Kidney (tissue), 14 donors: Measurements from ENCODE around the gene LGALS7. TPM values are rescaled to one million over a fixed set of nuclear protein-coding genes. Genes with fewer than 3 reads are reported as not detected.
"Not testable (repeated sequence)": the region's sequence is repeated elsewhere in the genome, so short reads cannot be mapped to it uniquely, and the experiment has no call there.

Experiments
- DNase-seq, 5 donors: peaks; one replicate each; pipeline ENCODE4 v3.0.0-alpha.2; 2013 to 2020
- FAIRE-seq: peaks from 2 replicates; lab custom pipeline; 2012; peaks lifted over from hg19 to GRCh38; lab: Jason Lieb, UNC
- H3K27ac ChIP-seq, 2 donors: one replicate each; pipeline ENCODE4 v1.7.0; 2013; ENCODE audit warnings: low read depth in 2 of 2, low read length in 2 of 2, inconsistent platforms in 1 of 2
- H3K27me3 ChIP-seq: one replicate; pipeline ENCODE4 v1.7.1; 2013; ENCODE audit warnings: low read length, inconsistent platforms; ENCODE audit not compliant: control insufficient read depth, insufficient read depth
- H3K36me3 ChIP-seq, 3 donors: one replicate each; pipeline versions ENCODE4 v1.7.0 to v1.7.1; 2013; ENCODE audit warnings: low read length in 3 of 3, control low read depth in 1 of 3, inconsistent platforms in 1 of 3; ENCODE audit not compliant: insufficient read depth in 3 of 3, control insufficient read depth in 2 of 3
- H3K4me1 ChIP-seq, 3 donors: one replicate each; pipeline versions ENCODE4 v1.7.0 to v1.7.1; 2013; ENCODE audit warnings: low read length in 3 of 3, inconsistent platforms in 1 of 3, low read depth in 1 of 3; ENCODE audit not compliant: control insufficient read depth in 2 of 3, insufficient read depth in 2 of 3
- H3K4me3 ChIP-seq, 3 donors: one replicate each; pipeline versions ENCODE4 v1.7.0 to v1.8.1; 2013; ENCODE audit warnings: low read length in 3 of 3, control low read depth in 1 of 3, inconsistent platforms in 1 of 3
- H3K9ac ChIP-seq, 3 donors: one replicate each; pipeline versions ENCODE4 v1.7.0 to v1.7.1; 2013; ENCODE audit warnings: low read length in 3 of 3, control low read depth in 1 of 3, inconsistent platforms in 1 of 3
- H3K9me3 ChIP-seq, 3 donors: one replicate each; pipeline versions ENCODE4 v1.7.0 to v1.7.1; 2013; ENCODE audit warnings: low read length in 3 of 3, control low read depth in 1 of 3, inconsistent platforms in 1 of 3; ENCODE audit not compliant: control insufficient read depth in 2 of 3, insufficient read depth in 1 of 3
- CTCF ChIP-seq: IDR thresholded peaks from 3 replicates; pipeline ENCODE4 v1.5.1; 2012; ENCODE audit warnings: mild to moderate bottlenecking, moderate library complexity, borderline replicate concordance; ENCODE audit not compliant: insufficient read depth; ENCODE audit errors: extremely low read depth
- intact Hi-C: fragments of 100-400 bp; cut with DNase I; formaldehyde crosslinking; loops from one replicate; pipeline ENCODE4 v1.11.1; 2022
- polyA plus RNA-seq: library from polyadenylated mRNA; stranded (reverse); fragments of 350-450 nt; fragmentation: Illumina TruSeq; extraction: RNeasy Lipid Tissue Mini Kit (QIAGEN cat#74804); gene quantifications from one replicate; pipeline ENCODE4 v1.2.3, GENCODE V29; 2014; ENCODE audit warnings: low read depth, low replicate concordance; ENCODE audit not compliant: insufficient read depth
- total RNA-seq: library from RNA; stranded (reverse); fragmentation: NEBNext Ultra II Directional; extraction: Animal tissue kit (Norgen Biotek cat#: 25700); gene quantifications from one replicate; pipeline ENCODE4 v1.2.1, GENCODE V29; 2021
- donor health status: control.
- donor health status: control.
- donor health status: control.
- donor health status: control.
- donor health status: control.
- donor health status: DM: yes; HTN: yes; CAD: no.
- donor health status: Normal renal cell carcinoma (clear cell type).

LGALS7 gene
- total and polyA plus RNA-seq, 2 donors from 2014 or later, result 1.3 TPM; not detected in 1

GRCh38 chr19:38763795-38764220 is 9.5 kb downstream of the LGALS7 start:
- Histone ChIP-seq H3K9ac (no peak overlapping the region), H3K4me3 (no peak overlapping the region), H3K4me1 (peaks cover 0 to 5% (median 0%) of the 10 kb centered on the region in 3 donors), H3K36me3 (no peaks in the 10 kb centered on the region), H3K27me3 (no peaks in the 10 kb centered on the region), H3K27ac (peak overlapping the region; percentile 7 to 37), H3K9me3 (no peaks in the 10 kb centered on the region)
- DNase-seq (peak in 1 of 5 donors; percentile 29), FAIRE-seq (peak; percentile 90)
- no peak for TF ChIP-seq CTCF
- intact Hi-C loops, result no loop called here

- H3K4me1 ChIP-seq, H3K9ac ChIP-seq, FAIRE-seq, intact Hi-C loops, H3K9me3 ChIP-seq, H3K4me3 ChIP-seq, H3K27ac ChIP-seq, H3K27me3 ChIP-seq, H3K36me3 ChIP-seq, DNase-seq: not testable (repeated sequence)
Measured at GRCh38 chr19:38761884-38762389, 11.4 kb downstream of the LGALS7 start.

GRCh38 chr19:38760805-38761517 is 12.4 kb downstream of the LGALS7 start:
- FAIRE-seq, result not testable (repeated sequence)

GRCh38 chr19:38759590-38760003 is 13.7 kb downstream of the LGALS7 start:
- no peak overlapping the region for H3K4me3 ChIP-seq
- H3K27ac ChIP-seq, result peak overlapping the region; percentile 83 to 85
- no peaks in the 10 kb centered on the region for H3K9me3 ChIP-seq
- no peaks in the 10 kb centered on the region for H3K27me3 ChIP-seq
- no peaks in the 10 kb centered on the region for H3K36me3 ChIP-seq
- no peak overlapping the region for H3K9ac ChIP-seq
- no peak for FAIRE-seq
- TF ChIP-seq CTCF, result no peak
- intact Hi-C loops, result loop anchor here (10.0 kb wide), 1 partner anchor 45 kb away; no protein-coding TSS in a partner anchor
- no peak for DNase-seq
- peaks cover 0 to 5% (median 0%) of the 10 kb centered on the region in 3 donors for H3K4me1 ChIP-seq

More at GRCh38 chr19:38760805-38761517, 12.4 kb downstream of the LGALS7 start:
- H3K27me3 ChIP-seq, H3K4me3 ChIP-seq, DNase-seq, H3K36me3 ChIP-seq, H3K9me3 ChIP-seq, intact Hi-C loops, H3K4me1 ChIP-seq, H3K9ac ChIP-seq, H3K27ac ChIP-seq: not testable (repeated sequence)

- H3K27me3 ChIP-seq, FAIRE-seq, DNase-seq, H3K4me3 ChIP-seq, H3K9me3 ChIP-seq, H3K4me1 ChIP-seq, H3K36me3 ChIP-seq, H3K27ac ChIP-seq, H3K9ac ChIP-seq: not testable (repeated sequence)
- intact Hi-C loops, result loop anchor here (10.0 kb wide), 1 partner anchor 51 kb away; no protein-coding TSS in a partner anchor
Measured at GRCh38 chr19:38754196-38754595, 19.1 kb downstream of the LGALS7 start.

- H3K4me3 ChIP-seq, H3K4me1 ChIP-seq, H3K9ac ChIP-seq, FAIRE-seq, H3K9me3 ChIP-seq, H3K27ac ChIP-seq, H3K27me3 ChIP-seq, DNase-seq, H3K36me3 ChIP-seq: not testable (repeated sequence)
- intact Hi-C loops, result loop anchor here (10.0 kb wide), 1 partner anchor 51 kb away; no protein-coding TSS in a partner anchor
Measured at GRCh38 chr19:38753783-38754182, 19.5 kb downstream of the LGALS7 start.
